ENCODE data around the gene ONECUT2.
"Not testable (repeated sequence)": the region's sequence is repeated elsewhere in the genome, so short reads cannot be mapped to it uniquely, and the experiment has no call there.

ONECUT2 gene

GRCh38 chr18:57434536-57435494, at the start of gene ONECUT2:
Gene ONECUT2 (plus strand): TSS chr18:57435374. CDS start chr18:57435717, 343 bp downstream.
- peak; percentile 62 for DNase-seq

GRCh38 chr18:57389271-57389670, 45.9 kb upstream of the ONECUT2 start:
- DNase-seq, result no peak

- DNase-seq, result no peak
Measured at GRCh38 chr18:57390044-57390443, 45.1 kb upstream of the ONECUT2 start.

GRCh38 chr18:57394749-57395148, 40.4 kb upstream of the ONECUT2 start:
- DNase-seq, result not testable (repeated sequence)

GRCh38 chr18:57396831-57397230, 38.3 kb upstream of the ONECUT2 start:
- DNase-seq, result not testable (repeated sequence)

GRCh38 chr18:57397440-57398132, 37.6 kb upstream of the ONECUT2 start:
- no peak for DNase-seq

- DNase-seq, result no peak
Measured at GRCh38 chr18:57404345-57404744, 30.8 kb upstream of the ONECUT2 start.

GRCh38 chr18:57409650-57410049, 25.5 kb upstream of the ONECUT2 start:
- no peak for DNase-seq

- no peak for DNase-seq
Measured at GRCh38 chr18:57410749-57411148, 24.4 kb upstream of the ONECUT2 start.

- DNase-seq, result no peak
Measured at GRCh38 chr18:57416542-57416941, 18.6 kb upstream of the ONECUT2 start.

- DNase-seq, result no peak
Measured at GRCh38 chr18:57422313-57422872, 12.8 kb upstream of the ONECUT2 start.

- DNase-seq, result no peak
Measured at GRCh38 chr18:57423821-57424220, 11.4 kb upstream of the ONECUT2 start.

GRCh38 chr18:57425096-57425495, 10.1 kb upstream of the ONECUT2 start:
- no peak for DNase-seq

GRCh38 chr18:57426187-57426586, 9.0 kb upstream of the ONECUT2 start:
- DNase-seq, result no peak

GRCh38 chr18:57427429-57428201, 7.6 kb upstream of the ONECUT2 start:
- no peak for DNase-seq

- no peak for DNase-seq
Measured at GRCh38 chr18:57428221-57429150, 6.7 kb upstream of the ONECUT2 start.

GRCh38 chr18:57429167-57430078, 5.8 kb upstream of the ONECUT2 start:
- DNase-seq, result no peak

- DNase-seq, result no peak
Measured at GRCh38 chr18:57430079-57431001, 4.8 kb upstream of the ONECUT2 start.

GRCh38 chr18:57431002-57431382, 4.2 kb upstream of the ONECUT2 start:
- DNase-seq, result no peak
